Left colon (tissue), 2 donors: ENCODE data around the gene MLC1. TPM values are rescaled to one million over a fixed set of nuclear protein-coding genes. Genes with fewer than 3 reads are reported as not detected.
A peak's percentile ranks its signal among the peaks of the same experiment; 100 is the strongest.

Experiments
- ATAC-seq: fragments of 200-7000 bp; cut with Tn5 transposase; one replicate; pipeline ENCODE4 v1.9.1; 2020; ENCODE audit warnings: mild to moderate bottlenecking, moderate library complexity
- DNase-seq, 2 donors: peaks; one replicate each; pipeline ENCODE4 v3.0.0-alpha.2; 2020
- intact Hi-C, 2 donors: fragments of 100-400 bp; cut with DNase I in 1 of 2; cut with micrococcal nuclease in 1 of 2; formaldehyde crosslinking; loops; one replicate each; pipeline versions ENCODE4 v1.11.2 to v1.14.0; 2022; cut with DNase I, micrococcal nuclease
- total RNA-seq, 2 donors: library from RNA; stranded (reverse); fragmentation: NEBNext Ultra II Directional; extraction: Animal tissue kit (Norgen Biotek cat#: 25700); gene quantifications; one replicate each; pipeline ENCODE4 v1.2.1, GENCODE V29; 2021
- donor health status: DM: no; HTN: no; CAD: no.
- donor health status: DM: yes; HTN: yes; CAD: no.

The MLC1 gene
- total RNA-seq, 2 donors from 2014 or later, result 0.14 TPM; not detected in 1

- intact Hi-C loops, result no loop called here
- no peak for ATAC-seq
- peak in 1 of 2 donors; percentile 5 for DNase-seq
Observed at GRCh38 chr22:50082197-50082715, 3.0 kb downstream of the MLC1 start.

- peak in 1 of 2 donors; percentile 10 for DNase-seq
- no peak for ATAC-seq
- intact Hi-C loops, result no loop called here
Observed at GRCh38 chr22:50081426-50082196, 3.6 kb downstream of the MLC1 start.

- DNase-seq (no peak), ATAC-seq (no peak)
- intact Hi-C loops, result no loop called here
Observed at GRCh38 chr22:50080077-50080465, 5.2 kb downstream of the MLC1 start.

GRCh38 chr22:50078761-50079160, 6.5 kb downstream of the MLC1 start:
- intact Hi-C loops, result no loop called here
- ATAC-seq (peak; percentile 48), DNase-seq (no peak)

- ATAC-seq (no peak), DNase-seq (no peak)
- intact Hi-C loops, result no loop called here
Observed at GRCh38 chr22:50078246-50078645, 7.0 kb downstream of the MLC1 start.

- DNase-seq (no peak), ATAC-seq (no peak)
- intact Hi-C loops, result no loop called here
Observed at GRCh38 chr22:50076646-50077535, 8.3 kb downstream of the MLC1 start.

GRCh38 chr22:50074551-50075530, 10.4 kb downstream of the MLC1 start:
- peak; percentile 52 to 53 for DNase-seq
- intact Hi-C loops, result no loop called here
- peak; percentile 80 for ATAC-seq

GRCh38 chr22:50074056-50074455, 11.2 kb downstream of the MLC1 start:
- ATAC-seq (no peak), DNase-seq (no peak)
- intact Hi-C loops, result no loop called here

GRCh38 chr22:50072714-50073538, 12.3 kb downstream of the MLC1 start:
- DNase-seq, result no peak
- intact Hi-C loops, result no loop called here
- ATAC-seq, result no peak

- intact Hi-C loops, result no loop called here
- ATAC-seq, result no peak
- DNase-seq, result no peak
Observed at GRCh38 chr22:50072167-50072555, 13.1 kb downstream of the MLC1 start.

- DNase-seq, result no peak
- intact Hi-C loops, result no loop called here
- ATAC-seq, result no peak
Observed at GRCh38 chr22:50071432-50072166, 13.6 kb downstream of the MLC1 start.

- intact Hi-C loops, result no loop called here
- no peak for ATAC-seq
- no peak for DNase-seq
Observed at GRCh38 chr22:50070366-50070765, 14.9 kb downstream of the MLC1 start.

- no peak for DNase-seq
- ATAC-seq, result no peak
- intact Hi-C loops, result no loop called here
Observed at GRCh38 chr22:50068096-50068495, 17.1 kb downstream of the MLC1 start.

GRCh38 chr22:50067244-50067643, 18.0 kb downstream of the MLC1 start:
- no peak for DNase-seq
- intact Hi-C loops, result no loop called here
- no peak for ATAC-seq

- ATAC-seq (no peak), DNase-seq (no peak)
- intact Hi-C loops, result no loop called here
Observed at GRCh38 chr22:50064453-50064852, 20.8 kb downstream of the MLC1 start.

- no peak for DNase-seq
- no peak for ATAC-seq
- intact Hi-C loops, result no loop called here
Observed at GRCh38 chr22:50063589-50064393, 21.4 kb downstream of the MLC1 start.
